ENCODE data around the gene KCNK1. TPM values are rescaled to one million over a fixed set of nuclear protein-coding genes. Genes with fewer than 3 reads are reported as not detected.

Gene KCNK1
- total and polyA plus RNA-seq, 12 donors, result 0.83 to 9.7 (median 3.7) TPM

- TF ChIP-seq CTCF (IDR thresholded peaks at IDR 0.05), result no peak
- no peak for TF ChIP-seq POLR2A (IDR thresholded peaks at IDR 0.05)
Measured at GRCh38 chr1:233655301-233655740, 41.4 kb downstream of the KCNK1 start.

GRCh38 chr1:233656032-233656635, 42.2 kb downstream of the KCNK1 start:
- no peak for TF ChIP-seq POLR2A (IDR thresholded peaks at IDR 0.05)
- no peak for TF ChIP-seq CTCF (IDR thresholded peaks at IDR 0.05)
- Histone ChIP-seq H3K9me3 (replicated peaks in 1 of 3) (no peaks in the 10 kb centered on the region), H3K27me3 (no peaks in the 10 kb centered on the region), H3K27ac (no peak overlapping the region), H3K4me1 (replicated peaks in 1 of 2) (no peaks in the 10 kb centered on the region), H3K4me3 (no peak overlapping the region), H3K36me3 (replicated peaks in 1 of 2) (no peaks in the 10 kb centered on the region)
- WGBS, 4 donors, result 63 to 88% (median 70%) methylated on average over 5 of the region's 5 CpGs
- no peak for DNase-seq
- intact Hi-C loops (cut with DNase I), result no loop called here

More at GRCh38 chr1:233655301-233655740, 41.4 kb downstream of the KCNK1 start:
- no peaks in the 10 kb centered on the region for H3K27me3 ChIP-seq
- H3K36me3 ChIP-seq (replicated peaks in 1 of 2), result no peaks in the 10 kb centered on the region
- no peak for DNase-seq
- no peak overlapping the region for H3K4me3 ChIP-seq
- no peaks in the 10 kb centered on the region for H3K4me1 ChIP-seq (replicated peaks in 1 of 2)
- 87 to 94% (median 93%) methylated on average over 4 of the region's 4 CpGs for WGBS, 4 donors
- H3K9me3 ChIP-seq (replicated peaks in 1 of 3), result no peaks in the 10 kb centered on the region
- intact Hi-C loops (cut with DNase I), result no loop called here
- H3K27ac ChIP-seq, result no peak overlapping the region

- no peak for DNase-seq
- no peaks in the 10 kb centered on the region for H3K9me3 ChIP-seq (replicated peaks in 1 of 3)
- no peak overlapping the region for H3K4me3 ChIP-seq
- WGBS, 4 donors, result 83 to 93% (median 87%) methylated on average over 3 of the region's 3 CpGs
- intact Hi-C loops (cut with DNase I), result no loop called here
- H3K27me3 ChIP-seq, result no peaks in the 10 kb centered on the region
- no peak overlapping the region for H3K27ac ChIP-seq
- no peaks in the 10 kb centered on the region for H3K36me3 ChIP-seq (replicated peaks in 1 of 2)
- H3K4me1 ChIP-seq (replicated peaks in 1 of 2), result no peaks in the 10 kb centered on the region
- TF ChIP-seq POLR2A (IDR thresholded peaks at IDR 0.05), result no peak
- no peak for TF ChIP-seq CTCF (IDR thresholded peaks at IDR 0.05)
Measured at GRCh38 chr1:233656687-233657086, 42.8 kb downstream of the KCNK1 start.

GRCh38 chr1:233657466-233657865, 43.6 kb downstream of the KCNK1 start:
- Histone ChIP-seq H3K4me1 (replicated peaks in 1 of 2) (no peaks in the 10 kb centered on the region), H3K9me3 (replicated peaks in 1 of 3) (no peaks in the 10 kb centered on the region), H3K36me3 (replicated peaks in 1 of 2) (no peaks in the 10 kb centered on the region), H3K4me3 (no peak overlapping the region), H3K27me3 (no peaks in the 10 kb centered on the region), H3K27ac (no peak overlapping the region)
- WGBS, 4 donors, result 85 to 96% (median 91%) methylated on average over 2 of the region's 2 CpGs
- TF ChIP-seq CTCF (IDR thresholded peaks at IDR 0.05) (no peak), POLR2A (IDR thresholded peaks at IDR 0.05) (no peak)
- DNase-seq, result no peak
- intact Hi-C loops (cut with DNase I), result no loop called here
